Loucy (cell line): ENCODE measurements around the gene INPP4B.

Source experiments
- CTCF ChIP-seq: fragments of 200-600 bp; sonication (generic); conservative IDR thresholded peaks from 2 replicates; pipeline ENCODE4 v1.5.1; 2014; ENCODE audit warnings: mild to moderate bottlenecking, antibody characterized with exemption, low read length
- EZH2phosphoT487 ChIP-seq: fragments of 200-600 bp; IDR thresholded peaks from 2 replicates; pipeline ENCODE4 v1.6.1; 2018; ENCODE audit warnings: antibody characterized with exemption, mild to moderate bottlenecking, moderate library complexity, borderline replicate concordance

- TF ChIP-seq CTCF (no peak), EZH2phosphoT487 (no peak)
Measured at GRCh38 chr4:142164767-142165500, 681.2 kb downstream of the INPP4B start.
